Measurements from ENCODE around the gene TOP2A. TPM values are rescaled to one million over a fixed set of nuclear protein-coding genes. Genes with fewer than 3 reads are reported as not detected.

Gene TOP2A
- polyA plus RNA-seq, 1 of the 3 experiments (the other 2 are of a cell fraction), result 20.6 TPM

DNA sequence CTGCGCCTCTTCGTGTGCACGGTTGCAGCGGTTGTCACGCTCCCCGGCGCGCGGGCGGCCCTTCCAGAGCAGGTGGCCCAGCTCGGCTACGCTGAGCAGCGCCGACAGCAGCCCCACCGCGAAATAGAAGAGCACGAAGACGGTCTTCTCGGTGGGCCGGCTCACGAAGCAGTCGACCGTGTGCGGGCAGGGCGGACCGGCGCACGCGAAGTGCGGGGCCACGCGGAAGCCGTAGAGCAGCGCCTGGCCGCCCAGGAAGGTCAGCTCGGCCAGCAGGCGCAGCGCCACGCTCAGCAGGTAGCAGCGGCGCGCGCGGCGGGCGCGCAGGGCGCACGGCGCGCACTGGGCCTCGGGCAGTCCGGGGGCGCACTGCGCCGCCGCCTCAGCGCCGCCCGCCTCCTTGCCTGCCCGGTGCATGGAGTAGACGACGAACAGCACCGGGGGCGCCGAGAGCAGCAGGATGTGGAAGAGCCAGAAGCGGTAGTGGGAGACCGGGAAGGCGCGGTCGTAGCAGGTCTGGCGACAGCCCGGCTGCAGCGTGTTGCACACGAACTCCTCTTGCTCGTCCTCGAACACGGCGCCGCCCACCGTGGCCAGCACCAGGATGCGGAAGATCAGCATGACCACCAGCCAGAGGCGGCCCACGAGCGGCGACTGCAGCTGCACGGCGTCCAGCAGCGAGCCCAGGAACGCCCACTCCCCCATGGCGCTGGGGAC is 54.4 kb downstream of the TOP2A start:
- ChIA-PET CTCF (interaction anchor here (0.6 to 57.6 kb wide), 25 partner anchors 8 to 195 kb away, joined by 3 to 1706 read pairs (median 7); partner anchors contain the start of genes CCR7, CDC6, RARA and TNS4), POLR2A (interaction anchor here (1.5 kb wide), 1 partner anchor 195 kb away, joined by 3 read pairs; no protein-coding TSS in a partner anchor)
- no peaks in the 10 kb centered on the region for H3K9me3 ChIP-seq
- no peak overlapping the region for H3K27ac ChIP-seq (ENCODE audit: low read depth in 2 of 2, low read length in 1 of 2)
- no peaks in the 10 kb centered on the region for H3K36me3 ChIP-seq (replicated peaks in 1 of 2; ENCODE audit: control insufficient read depth in 1 of 2, insufficient read depth in 2 of 2, low read length in 1 of 2)
- H3K27me3 ChIP-seq (ENCODE audit: insufficient read depth), result no peaks in the 10 kb centered on the region
- H4K20me1 ChIP-seq (ENCODE audit: insufficient read depth), result 0 out of 2 replicates have a peak, but pooled peaks cover under 1% of the 10 kb centered on the region
- peaks cover 5% of the 10 kb centered on the region for H3F3A ChIP-seq (replicated peaks; ENCODE audit: insufficient read depth)
- H2AFZ ChIP-seq (ENCODE audit: low read depth), result no peak overlapping the region; the same call in 1 of the 2 replicates
- 25% methylated on average over 51 of the region's 91 CpGs for WGBS (ENCODE audit: low lambda C conversion rate)
- H3K9me2 ChIP-seq, result no peaks in the 10 kb centered on the region
- H3K4me3 ChIP-seq (ENCODE audit: low read depth in 2 of 2, low read length in 1 of 2), result peak overlapping the region; percentile 57 to 62; a peak in 3 of 4 replicates
- H3K79me2 ChIP-seq (ENCODE audit: insufficient read depth), result no peaks in the 10 kb centered on the region
- H3K4me1 ChIP-seq (ENCODE audit: control insufficient read depth in 1 of 2, insufficient read depth in 2 of 2, low read depth in 1 of 2, low read length in 1 of 2), result peaks cover under 1 to 15% of the 10 kb centered on the region in 2 experiments; a peak in 2 of 4 replicates
- peak overlapping the region; percentile 76; the same call in 1 of the 2 replicates for H3K4me2 ChIP-seq
- TF ChIP-seq MXI1 (IDR thresholded peaks at IDR 0.05; ENCODE audit: low read depth, low read length), result 0 out of 2 replicates have a peak, but pooled peaks have one; percentile 16
- no peak for TF ChIP-seq FOSL2 (IDR thresholded peaks at IDR 0.05; ENCODE audit: borderline replicate concordance, low read depth)
- no peak for TF ChIP-seq FOXM1 (IDR thresholded peaks at IDR 0.05; ENCODE audit: low read depth)
- TF ChIP-seq NRF1 (IDR thresholded peaks at IDR 0.05; ENCODE audit: low read depth, low read length), result 0 out of 2 replicates have a peak, but pooled peaks have one; percentile 14
- no peak overlapping the region for H3K9ac ChIP-seq
- peak; percentile 74 for DNase-seq

DNA sequence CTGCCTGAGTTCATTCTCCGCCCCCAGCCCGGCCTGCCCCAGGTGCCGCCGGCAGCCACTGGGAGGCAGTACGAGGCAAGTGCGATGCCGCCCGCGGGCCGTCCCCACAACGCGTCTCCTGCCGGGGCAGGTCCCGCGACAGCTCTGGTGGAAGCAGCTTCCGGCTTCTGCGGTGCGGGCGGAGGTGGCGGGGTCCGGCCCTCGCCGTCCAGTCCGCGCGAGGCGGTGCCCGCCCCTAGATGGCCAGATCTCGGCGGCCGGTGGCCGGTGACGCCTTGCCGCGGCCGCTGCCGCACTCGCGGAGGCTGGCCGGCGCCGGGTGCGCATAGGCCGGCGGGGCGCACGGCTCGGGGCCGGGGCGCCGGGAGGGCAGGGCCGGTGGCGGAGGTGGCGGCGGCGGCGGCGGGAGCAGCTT is 55.0 kb downstream of the TOP2A start:
- Histone ChIP-seq H3K9me3 (no peaks in the 10 kb centered on the region), H3K36me3 (replicated peaks in 1 of 2; ENCODE audit: control insufficient read depth in 1 of 2, insufficient read depth in 2 of 2, low read length in 1 of 2) (no peaks in the 10 kb centered on the region), H4K20me1 (ENCODE audit: insufficient read depth) (0 out of 2 replicates have a peak, but pooled peaks cover 3% of the 10 kb centered on the region), H2AFZ (ENCODE audit: low read depth) (no peak overlapping the region; the same call in 1 of the 2 replicates), H3K4me1 (ENCODE audit: control insufficient read depth in 1 of 2, insufficient read depth in 2 of 2, low read depth in 1 of 2, low read length in 1 of 2) (peaks cover 6 to 16% of the 10 kb centered on the region in 2 experiments; a peak in 2 of 4 replicates), H3K27ac (ENCODE audit: low read depth in 2 of 2, low read length in 1 of 2) (no peak overlapping the region), H3K4me3 (ENCODE audit: low read depth in 2 of 2, low read length in 1 of 2) (peak overlapping the region; percentile 57 to 62), H3K27me3 (ENCODE audit: insufficient read depth) (no peaks in the 10 kb centered on the region), H3F3A (replicated peaks; ENCODE audit: insufficient read depth) (peaks cover 11% of the 10 kb centered on the region), H3K4me2 (peak overlapping the region; percentile 76; the same call in 1 of the 2 replicates), H3K79me2 (ENCODE audit: insufficient read depth) (no peaks in the 10 kb centered on the region), H3K9ac (no peak overlapping the region), H3K9me2 (no peaks in the 10 kb centered on the region)
- POLR2A ChIA-PET, result interaction anchor here (0.6 to 1.5 kb wide), 10 partner anchors 12 to 198 kb away, joined by 3 to 7 read pairs (median 3); partner anchors contain the start of gene TOP2A
- TF ChIP-seq, protein P1, sequence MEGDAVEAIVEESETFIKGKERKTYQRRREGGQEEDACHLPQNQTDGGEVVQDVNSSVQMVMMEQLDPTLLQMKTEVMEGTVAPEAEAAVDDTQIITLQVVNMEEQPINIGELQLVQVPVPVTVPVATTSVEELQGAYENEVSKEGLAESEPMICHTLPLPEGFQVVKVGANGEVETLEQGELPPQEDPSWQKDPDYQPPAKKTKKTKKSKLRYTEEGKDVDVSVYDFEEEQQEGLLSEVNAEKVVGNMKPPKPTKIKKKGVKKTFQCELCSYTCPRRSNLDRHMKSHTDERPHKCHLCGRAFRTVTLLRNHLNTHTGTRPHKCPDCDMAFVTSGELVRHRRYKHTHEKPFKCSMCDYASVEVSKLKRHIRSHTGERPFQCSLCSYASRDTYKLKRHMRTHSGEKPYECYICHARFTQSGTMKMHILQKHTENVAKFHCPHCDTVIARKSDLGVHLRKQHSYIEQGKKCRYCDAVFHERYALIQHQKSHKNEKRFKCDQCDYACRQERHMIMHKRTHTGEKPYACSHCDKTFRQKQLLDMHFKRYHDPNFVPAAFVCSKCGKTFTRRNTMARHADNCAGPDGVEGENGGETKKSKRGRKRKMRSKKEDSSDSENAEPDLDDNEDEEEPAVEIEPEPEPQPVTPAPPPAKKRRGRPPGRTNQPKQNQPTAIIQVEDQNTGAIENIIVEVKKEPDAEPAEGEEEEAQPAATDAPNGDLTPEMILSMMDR (IDR thresholded peaks at IDR 0.05), result peak; percentile 72
- TF ChIP-seq TAF1 (IDR thresholded peaks at IDR 0.05; ENCODE audit: borderline replicate concordance, low read depth, low read length), result no peak
- TF ChIP-seq, protein P2, sequence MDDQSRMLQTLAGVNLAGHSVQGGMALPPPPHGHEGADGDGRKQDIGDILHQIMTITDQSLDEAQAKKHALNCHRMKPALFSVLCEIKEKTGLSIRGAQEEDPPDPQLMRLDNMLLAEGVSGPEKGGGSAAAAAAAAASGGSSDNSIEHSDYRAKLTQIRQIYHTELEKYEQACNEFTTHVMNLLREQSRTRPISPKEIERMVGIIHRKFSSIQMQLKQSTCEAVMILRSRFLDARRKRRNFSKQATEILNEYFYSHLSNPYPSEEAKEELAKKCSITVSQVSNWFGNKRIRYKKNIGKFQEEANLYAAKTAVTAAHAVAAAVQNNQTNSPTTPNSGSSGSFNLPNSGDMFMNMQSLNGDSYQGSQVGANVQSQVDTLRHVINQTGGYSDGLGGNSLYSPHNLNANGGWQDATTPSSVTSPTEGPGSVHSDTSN (IDR thresholded peaks at IDR 0.05), result no peak
- peak; percentile 68 for TF ChIP-seq RAD21 (IDR thresholded peaks at IDR 0.05; ENCODE audit: low read length)
- TF ChIP-seq GABPA (IDR thresholded peaks at IDR 0.05; ENCODE audit: low read depth), result no peak
- peak; percentile 30 for TF ChIP-seq MXI1 (IDR thresholded peaks at IDR 0.05; ENCODE audit: low read depth, low read length)
- TF ChIP-seq FOXJ3 (CRISPR knock-in tag; IDR thresholded peaks at IDR 0.05), result no peak
- peak; percentile 95 for TF ChIP-seq CHD2 (IDR thresholded peaks at IDR 0.05; ENCODE audit: low read length, partially characterized antibody)
- peak; percentile 72 for TF ChIP-seq SMC3 (IDR thresholded peaks at IDR 0.05; ENCODE audit: low read depth, low read length)
- TF ChIP-seq, protein P3, sequence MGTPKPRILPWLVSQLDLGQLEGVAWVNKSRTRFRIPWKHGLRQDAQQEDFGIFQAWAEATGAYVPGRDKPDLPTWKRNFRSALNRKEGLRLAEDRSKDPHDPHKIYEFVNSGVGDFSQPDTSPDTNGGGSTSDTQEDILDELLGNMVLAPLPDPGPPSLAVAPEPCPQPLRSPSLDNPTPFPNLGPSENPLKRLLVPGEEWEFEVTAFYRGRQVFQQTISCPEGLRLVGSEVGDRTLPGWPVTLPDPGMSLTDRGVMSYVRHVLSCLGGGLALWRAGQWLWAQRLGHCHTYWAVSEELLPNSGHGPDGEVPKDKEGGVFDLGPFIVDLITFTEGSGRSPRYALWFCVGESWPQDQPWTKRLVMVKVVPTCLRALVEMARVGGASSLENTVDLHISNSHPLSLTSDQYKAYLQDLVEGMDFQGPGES (IDR thresholded peaks at IDR 0.05; ENCODE audit: low read depth, low read length), result no peak
- peak; percentile 45; the same call in 1 of the 2 replicates for TF ChIP-seq ELF1 (IDR thresholded peaks at IDR 0.05)
- no peak for TF ChIP-seq GATA2 (CRISPR knock-in tag; IDR thresholded peaks at IDR 0.05)
- 0 out of 2 replicates have a peak, but pooled peaks have one; percentile 44 for TF ChIP-seq SIN3A (IDR thresholded peaks at IDR 0.05; ENCODE audit: borderline replicate concordance, low read depth, low read length)
- no peak for TF ChIP-seq TCF12 (IDR thresholded peaks at IDR 0.05)
- TF ChIP-seq JUND (IDR thresholded peaks at IDR 0.05), result no peak
- TF ChIP-seq, protein P4, sequence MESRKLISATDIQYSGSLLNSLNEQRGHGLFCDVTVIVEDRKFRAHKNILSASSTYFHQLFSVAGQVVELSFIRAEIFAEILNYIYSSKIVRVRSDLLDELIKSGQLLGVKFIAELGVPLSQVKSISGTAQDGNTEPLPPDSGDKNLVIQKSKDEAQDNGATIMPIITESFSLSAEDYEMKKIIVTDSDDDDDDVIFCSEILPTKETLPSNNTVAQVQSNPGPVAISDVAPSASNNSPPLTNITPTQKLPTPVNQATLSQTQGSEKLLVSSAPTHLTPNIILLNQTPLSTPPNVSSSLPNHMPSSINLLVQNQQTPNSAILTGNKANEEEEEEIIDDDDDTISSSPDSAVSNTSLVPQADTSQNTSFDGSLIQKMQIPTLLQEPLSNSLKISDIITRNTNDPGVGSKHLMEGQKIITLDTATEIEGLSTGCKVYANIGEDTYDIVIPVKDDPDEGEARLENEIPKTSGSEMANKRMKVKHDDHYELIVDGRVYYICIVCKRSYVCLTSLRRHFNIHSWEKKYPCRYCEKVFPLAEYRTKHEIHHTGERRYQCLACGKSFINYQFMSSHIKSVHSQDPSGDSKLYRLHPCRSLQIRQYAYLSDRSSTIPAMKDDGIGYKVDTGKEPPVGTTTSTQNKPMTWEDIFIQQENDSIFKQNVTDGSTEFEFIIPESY (IDR thresholded peaks at IDR 0.05; ENCODE audit: borderline replicate concordance, low read depth), result peak; percentile 82; the same call in 1 of the 2 replicates
- CTCF ChIA-PET, result interaction anchor here (0.6 to 57.6 kb wide), 23 partner anchors 11 to 195 kb away, joined by 3 to 1706 read pairs (median 7); partner anchors contain the start of genes CCR7, CDC6, RARA and TNS4
- DNase-seq, result peak; percentile 93
- WGBS (ENCODE audit: low lambda C conversion rate), result 1% methylated on average over 10 of the region's 58 CpGs
